PC-3 (cell line): ENCODE data around the gene ADAMTS15. TPM values are rescaled to one million over a fixed set of nuclear protein-coding genes. Genes with fewer than 3 reads are reported as not detected.

Experiments used
- ATAC-seq: fragments of 200-7000 bp; cut with Tn5 transposase; 2 replicates; pipeline ENCODE4 v1.9.1; 2020; ENCODE audit warnings: mild to moderate bottlenecking, moderate library complexity
- BruUV-seq: library from RNA; stranded (reverse); fragments of 400-500 nt; replicated peaks from 2 replicates; lab custom pipeline; 2021; lab: Mats Ljungman, UMichigan
- CTCF ChIA-PET: fragments of 300-600 bp; sonication (Branson Sonifier 250); formaldehyde crosslinking; loops from one replicate; lab custom pipeline; 2022; ENCODE audit warnings: antibody characterized with exemption; lab: Charles Lee
- POLR2A ChIA-PET: fragments of 300-600 bp; sonication (Branson Sonifier 250); formaldehyde crosslinking; loops from one replicate; lab custom pipeline; 2022; ENCODE audit warnings: antibody characterized with exemption; ENCODE audit not compliant: unreplicated experiment; lab: Charles Lee
- DNase-seq: peaks from one replicate; pipeline ENCODE4 v3.0.0-alpha.2; 2015
- H2AFZ ChIP-seq: fragments of 300-600 bp; sonication (generic); 2 replicates; pipeline ENCODE4 v1.6.0; 2016; ENCODE audit warnings: antibody characterized with exemption, low read length
- H3F3A ChIP-seq: fragments of 300-600 bp; sonication (generic); one replicate; pipeline ENCODE4 v1.6.0; 2017; ENCODE audit warnings: antibody characterized with exemption, low read length, control low read depth, mild to moderate bottlenecking; ENCODE audit not compliant: unreplicated experiment
- H3K27ac ChIP-seq: fragments of 300-600 bp; sonication (generic); 2 replicates; pipeline ENCODE4 v1.5.1; 2016; ENCODE audit warnings: mild to moderate bottlenecking, low read length
- H3K27me3 ChIP-seq: fragments of 300-600 bp; sonication (generic); 2 replicates; pipeline ENCODE4 v1.6.1; 2016; ENCODE audit warnings: low read length, mixed read lengths
- H3K36me3 ChIP-seq: fragments of 300-600 bp; sonication (generic); 2 replicates; pipeline ENCODE4 v1.6.1; 2016; ENCODE audit warnings: low read depth, mixed run types, low read length, mixed read lengths
- H3K4me1 ChIP-seq: fragments of 300-600 bp; sonication (generic); 2 replicates; pipeline ENCODE4 v1.5.1; 2016; ENCODE audit warnings: low read length; ENCODE audit not compliant: insufficient read depth
- H3K4me2 ChIP-seq: fragments of 300-600 bp; sonication (generic); 2 replicates; pipeline ENCODE4 v1.6.0; 2016; ENCODE audit warnings: low read length
- H3K4me3 ChIP-seq: fragments of 300-600 bp; sonication (generic); 2 replicates; pipeline ENCODE4 v1.5.1; 2016; ENCODE audit warnings: mild to moderate bottlenecking, low read length, mixed read lengths
- H3K79me2 ChIP-seq: fragments of 300-600 bp; sonication (generic); 2 replicates; pipeline ENCODE4 v1.6.1; 2017; ENCODE audit warnings: low read length, mixed read lengths
- H3K9ac ChIP-seq: fragments of 300-600 bp; sonication (generic); 2 replicates; pipeline ENCODE4 v1.6.0; 2016; ENCODE audit warnings: mild to moderate bottlenecking, low read length
- H3K9me2 ChIP-seq: fragments of 300-600 bp; sonication (generic); replicated peaks from 2 replicates; pipeline ENCODE4 v1.6.1; 2016; ENCODE audit warnings: mixed run types, low read length, mixed read lengths
- H3K9me3 ChIP-seq: fragments of 300-600 bp; sonication (generic); 2 replicates; pipeline ENCODE4 v1.6.1; 2016; ENCODE audit warnings: low read length, mixed read lengths
- H4K20me1 ChIP-seq: fragments of 300-600 bp; sonication (generic); 2 replicates; pipeline ENCODE4 v1.6.1; 2016; ENCODE audit warnings: low read length, mixed read lengths
- EZH2 ChIP-seq: fragments of 300-600 bp; sonication (generic); IDR thresholded peaks from one replicate; pipeline ENCODE4 v1.6.1; 2017; ENCODE audit warnings: antibody characterized with exemption, mild to moderate bottlenecking, low read length; ENCODE audit not compliant: unreplicated experiment
- EZH2phosphoT487 ChIP-seq: fragments of 300-600 bp; sonication (generic); IDR thresholded peaks from 2 replicates; pipeline ENCODE4 v1.6.1; 2018; ENCODE audit warnings: mild to moderate bottlenecking, antibody characterized with exemption, low read length, borderline replicate concordance
- intact Hi-C: fragments of 100-400 bp; cut with micrococcal nuclease; formaldehyde crosslinking; loops from 2 replicates; pipeline ENCODE4 v1.9.0; 2023
- total RNA-seq: library from RNA; depleted of rRNA; stranded (reverse); fragments of >200 nt; gene quantifications from 2 replicates; pipeline ENCODE4 v1.2.3, GENCODE V29; 2014
- TF ChIP-seq, protein P1 (sequence below): fragments of 300-600 bp; sonication (generic); conservative IDR thresholded peaks from 2 replicates; pipeline ENCODE4 v1.5.1; 2017; ENCODE audit warnings: antibody characterized with exemption, low read depth, mild to moderate bottlenecking, low read length

Gene ADAMTS15
- total RNA-seq, 1 experiment from 2014 or later: 16.8 TPM

DNA sequence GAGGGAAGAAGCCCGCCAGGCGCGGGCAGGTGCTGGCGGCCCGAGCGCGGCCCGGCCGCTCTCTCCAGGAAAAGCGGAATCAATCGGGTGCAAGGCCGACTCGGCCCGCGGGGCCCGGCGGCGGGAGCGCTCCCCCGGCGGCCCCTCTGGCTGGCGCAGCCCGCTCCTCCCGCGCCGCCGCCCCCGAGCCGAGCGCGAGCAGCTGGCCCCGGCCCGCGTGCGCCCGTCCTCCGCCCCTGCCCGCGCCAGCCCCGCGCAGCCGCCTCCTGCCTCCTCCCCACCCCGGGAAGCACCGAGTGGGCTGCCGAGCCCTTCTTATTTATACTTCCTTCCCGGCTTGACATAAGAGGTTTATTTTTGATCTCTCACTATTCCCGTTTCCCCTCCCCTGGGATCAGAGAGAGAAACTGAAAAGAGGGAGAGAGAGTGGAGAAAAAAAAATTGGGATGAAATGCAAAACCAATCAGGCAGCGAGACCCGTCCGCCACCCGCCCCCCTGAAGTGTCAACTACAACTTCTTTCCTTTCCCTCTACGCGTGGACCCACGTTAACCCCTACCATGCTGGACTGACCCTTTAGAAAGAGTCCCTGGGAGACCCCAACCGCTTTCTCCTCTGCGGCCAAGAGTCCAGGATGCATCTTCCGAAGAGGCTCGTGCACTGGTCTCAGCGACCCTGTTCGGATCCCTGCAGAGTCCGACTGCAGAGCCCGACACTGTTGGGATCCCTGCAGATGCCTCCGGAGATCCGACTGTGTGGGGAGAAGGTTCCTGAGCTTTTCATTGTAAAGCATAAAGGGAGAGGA is 19.9 kb upstream of the ADAMTS15 start, which contains the start of gene ADAMTS8:
Gene ADAMTS8 (minus strand): TSS at position 294 of the 804 bp plus-strand sequence. CDS start 323 bp downstream, outside the sequence.
- Histone ChIP-seq H3K4me3 (peak within 1 kb of the TSS; percentile 49; the same call in 1 of the 2 replicates), H2AFZ (0 out of 2 replicates have a peak within 1 kb of the TSS, but pooled peaks have one; percentile 11), H3K9ac (no peak within 1 kb of the TSS), H3K9me3 (no peaks in the 10 kb centered on the region), H3K27ac (no peak within 1 kb of the TSS), H3K79me2 (no peaks in the 10 kb centered on the region), H4K20me1 (no peaks in the 10 kb centered on the region), H3K9me2 (no peaks in the 10 kb centered on the region), H3K36me3 (no peaks in the 10 kb centered on the region), H3K27me3 (peaks cover 61% of the 10 kb centered on the region), H3F3A (no peaks in the 10 kb centered on the region), H3K4me2 (peak within 1 kb of the TSS; percentile 68), H3K4me1 (peaks cover 3% of the 10 kb centered on the region; the same call in 1 of the 2 replicates)
- no TSS peak for BruUV-seq
- CTCF ChIA-PET: no interaction called here
- intact Hi-C loops: no loop called here
- TF ChIP-seq EZH2phosphoT487 (0 out of 2 replicates have a peak, but pooled peaks have one; percentile 32), EZH2 (peak; percentile 32)
- TF ChIP-seq, protein P1, sequence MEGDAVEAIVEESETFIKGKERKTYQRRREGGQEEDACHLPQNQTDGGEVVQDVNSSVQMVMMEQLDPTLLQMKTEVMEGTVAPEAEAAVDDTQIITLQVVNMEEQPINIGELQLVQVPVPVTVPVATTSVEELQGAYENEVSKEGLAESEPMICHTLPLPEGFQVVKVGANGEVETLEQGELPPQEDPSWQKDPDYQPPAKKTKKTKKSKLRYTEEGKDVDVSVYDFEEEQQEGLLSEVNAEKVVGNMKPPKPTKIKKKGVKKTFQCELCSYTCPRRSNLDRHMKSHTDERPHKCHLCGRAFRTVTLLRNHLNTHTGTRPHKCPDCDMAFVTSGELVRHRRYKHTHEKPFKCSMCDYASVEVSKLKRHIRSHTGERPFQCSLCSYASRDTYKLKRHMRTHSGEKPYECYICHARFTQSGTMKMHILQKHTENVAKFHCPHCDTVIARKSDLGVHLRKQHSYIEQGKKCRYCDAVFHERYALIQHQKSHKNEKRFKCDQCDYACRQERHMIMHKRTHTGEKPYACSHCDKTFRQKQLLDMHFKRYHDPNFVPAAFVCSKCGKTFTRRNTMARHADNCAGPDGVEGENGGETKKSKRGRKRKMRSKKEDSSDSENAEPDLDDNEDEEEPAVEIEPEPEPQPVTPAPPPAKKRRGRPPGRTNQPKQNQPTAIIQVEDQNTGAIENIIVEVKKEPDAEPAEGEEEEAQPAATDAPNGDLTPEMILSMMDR: no peak
- POLR2A ChIA-PET: no interaction called here
- ATAC-seq (no peak; the same call in 1 of the 2 replicates), DNase-seq (no peak)

DNA sequence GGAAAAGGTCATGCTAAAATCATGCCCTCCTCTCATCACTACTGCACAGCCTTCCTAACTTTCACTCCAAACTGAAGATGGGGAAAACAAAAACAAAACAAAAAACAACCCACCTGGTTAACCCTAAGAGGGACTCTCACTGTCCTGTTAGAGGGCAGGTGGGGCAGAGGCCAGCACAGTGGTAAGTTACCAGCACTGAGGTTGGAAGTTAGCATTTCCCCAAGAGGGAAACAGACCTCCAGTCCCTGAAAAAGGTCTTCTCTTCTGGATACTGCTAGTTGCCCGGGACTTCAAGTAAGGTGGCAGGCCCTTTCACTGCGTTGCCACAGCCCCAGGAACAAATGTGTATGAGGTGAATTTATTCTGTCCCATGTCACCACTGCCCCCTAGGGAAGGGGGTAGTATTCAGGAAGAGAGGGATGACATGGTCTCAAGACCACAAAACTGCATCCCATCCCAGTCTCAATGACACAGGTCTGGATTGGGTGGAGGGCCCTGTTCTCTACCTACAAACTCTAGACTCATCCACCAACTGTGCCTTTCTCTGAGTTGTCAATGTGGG is 19.2 kb upstream of the ADAMTS15 start:
- no peak overlapping the region for H2AFZ ChIP-seq
- DNase-seq (no peak), ATAC-seq (no peak)
- H3K9me2 ChIP-seq: no peaks in the 10 kb centered on the region
- H3K36me3 ChIP-seq: no peaks in the 10 kb centered on the region
- no peak overlapping the region for H3K4me2 ChIP-seq
- H3K79me2 ChIP-seq: no peaks in the 10 kb centered on the region
- H3K9ac ChIP-seq: no peak overlapping the region
- peaks cover 7% of the 10 kb centered on the region for H3K4me1 ChIP-seq
- H3K27ac ChIP-seq: no peak overlapping the region
- H3K4me3 ChIP-seq: no peak overlapping the region
- ChIA-PET POLR2A (no interaction called here), CTCF (no interaction called here)
- intact Hi-C loops: no loop called here
- H4K20me1 ChIP-seq: no peaks in the 10 kb centered on the region
- no peaks in the 10 kb centered on the region for H3F3A ChIP-seq
- no peaks in the 10 kb centered on the region for H3K9me3 ChIP-seq
- no peak for TF ChIP-seq EZH2phosphoT487
- TF ChIP-seq, protein P1: peak; percentile 51
- no peak for TF ChIP-seq EZH2
- peaks cover 58% of the 10 kb centered on the region for H3K27me3 ChIP-seq
- no TSS peak for BruUV-seq
